Measurements from ENCODE around the gene OR2A25.

OR2A25 gene

DNA sequence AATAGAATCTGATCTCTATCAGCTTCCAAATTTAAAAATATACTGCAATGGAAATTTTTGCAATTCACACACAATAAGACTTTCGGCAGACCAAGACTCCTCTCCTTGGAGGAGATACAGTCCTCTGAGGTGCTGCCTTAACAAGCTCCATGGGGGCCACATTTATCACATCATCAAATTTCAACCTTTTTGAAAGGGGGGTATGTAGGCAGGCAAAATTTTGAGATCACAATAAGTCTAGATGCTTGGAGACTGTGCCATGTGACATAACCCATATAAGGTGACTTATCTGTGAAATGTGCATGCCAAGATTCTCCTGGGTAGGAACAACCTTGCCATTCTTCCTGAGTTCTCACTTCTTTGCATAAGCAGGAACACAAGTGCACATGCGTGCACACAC lies 16.4 kb downstream of the OR2A25 start, which contains the start of gene OR2A12:
Gene OR2A12, plus strand, starts transcription at position 301 of the 400 bp plus-strand sequence. CDS start 8,830 bp downstream, outside the sequence.
- no peak for DNase-seq

DNA sequence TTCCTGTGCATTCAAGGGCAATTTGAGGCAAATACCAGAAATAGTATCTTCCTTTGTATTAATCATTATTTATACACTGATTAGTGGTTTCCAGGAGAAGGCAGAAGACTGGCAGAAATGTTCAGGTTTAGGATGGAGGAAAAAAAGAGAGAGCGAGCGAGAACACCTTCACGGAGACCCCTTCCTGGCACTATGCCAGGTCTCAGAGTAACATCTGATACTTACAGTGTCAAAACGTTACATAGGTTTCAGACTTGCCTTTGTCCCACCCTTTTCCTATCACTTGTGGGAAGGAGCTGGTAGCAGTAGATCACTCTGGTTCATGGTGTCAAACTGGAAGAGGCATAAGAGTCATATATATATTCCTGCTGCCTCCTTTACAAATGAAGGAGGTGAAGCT lies 17.1 kb downstream of the OR2A25 start:
- no peak for DNase-seq

DNA sequence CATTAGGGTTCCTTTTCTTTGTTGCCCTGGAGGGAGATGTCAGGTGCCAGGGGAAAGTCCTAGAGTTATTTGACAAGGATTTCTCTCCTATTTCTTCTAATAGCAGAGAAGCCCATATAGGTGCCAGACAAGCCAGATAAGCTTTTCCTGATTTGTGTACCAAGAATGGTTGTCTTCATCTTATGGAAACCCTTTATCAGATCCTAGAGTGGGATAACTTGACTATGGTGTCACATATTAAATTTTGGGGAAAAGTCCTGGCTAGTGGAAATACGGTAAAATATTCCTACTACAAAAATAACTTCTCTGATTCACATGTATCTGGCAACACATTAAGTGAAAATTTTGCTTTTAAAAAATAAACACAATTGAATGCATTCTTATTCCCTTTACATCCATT lies 17.6 kb downstream of the OR2A25 start:
- DNase-seq, result no peak

DNA sequence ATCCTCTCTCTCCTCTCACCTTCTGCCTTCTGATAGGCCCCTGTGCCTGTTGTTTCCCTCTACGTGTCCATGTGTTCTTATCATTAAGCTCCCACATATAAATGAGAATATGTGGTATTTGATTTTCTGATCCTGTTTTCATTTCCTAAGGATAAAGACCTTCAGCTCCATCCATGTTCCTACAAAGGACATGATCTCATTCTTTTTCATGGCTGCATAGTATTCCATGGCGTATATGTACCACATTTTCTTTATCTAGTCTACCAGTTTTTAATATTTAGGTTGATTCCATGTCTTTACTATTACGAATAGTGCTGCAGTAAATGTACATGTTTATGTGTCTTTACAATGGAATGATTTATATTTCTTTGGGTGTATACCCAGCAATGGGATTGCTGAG lies 21.1 kb downstream of the OR2A25 start:
- DNase-seq, result no peak

DNA sequence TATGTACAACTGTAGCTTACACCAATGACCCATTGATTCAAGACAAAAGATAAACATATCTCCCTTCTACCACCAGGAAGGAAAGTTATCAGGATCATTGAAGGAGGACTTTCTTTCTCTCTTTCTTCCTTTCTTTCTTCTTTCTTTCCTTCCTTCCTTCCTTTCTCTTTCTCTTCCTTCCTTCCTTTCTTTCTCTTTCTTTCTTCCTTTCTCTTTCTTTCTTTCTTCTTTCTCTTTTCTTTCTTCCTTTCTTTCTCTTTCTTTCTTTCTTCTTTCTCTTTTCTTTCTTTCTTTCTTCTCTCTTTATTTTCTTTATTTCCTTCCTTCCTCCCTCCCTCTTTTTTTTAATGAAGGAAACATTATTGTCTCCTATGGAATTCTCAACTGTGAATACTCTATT lies 29.2 kb downstream of the OR2A25 start:
- DNase-seq, result no peak

DNA sequence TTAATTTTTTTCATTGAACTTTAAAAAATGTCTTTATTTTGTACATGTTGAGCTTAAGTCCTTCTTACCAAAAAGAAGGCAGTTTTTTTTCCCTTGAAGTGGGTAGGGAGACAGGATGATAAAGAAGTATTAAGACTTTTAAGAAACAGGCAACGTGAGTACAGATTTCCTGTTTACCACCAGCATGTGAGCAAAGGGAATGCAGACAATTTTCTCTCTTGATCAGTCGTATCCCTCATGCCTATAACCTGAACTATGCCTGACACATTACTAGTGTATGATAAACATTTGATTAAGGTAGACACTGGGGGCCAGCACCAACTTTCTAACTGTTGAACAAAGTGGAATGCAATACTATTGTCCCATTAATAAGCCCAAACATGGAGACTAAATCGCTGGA lies 31.0 kb downstream of the OR2A25 start:
- no peak for DNase-seq

DNA sequence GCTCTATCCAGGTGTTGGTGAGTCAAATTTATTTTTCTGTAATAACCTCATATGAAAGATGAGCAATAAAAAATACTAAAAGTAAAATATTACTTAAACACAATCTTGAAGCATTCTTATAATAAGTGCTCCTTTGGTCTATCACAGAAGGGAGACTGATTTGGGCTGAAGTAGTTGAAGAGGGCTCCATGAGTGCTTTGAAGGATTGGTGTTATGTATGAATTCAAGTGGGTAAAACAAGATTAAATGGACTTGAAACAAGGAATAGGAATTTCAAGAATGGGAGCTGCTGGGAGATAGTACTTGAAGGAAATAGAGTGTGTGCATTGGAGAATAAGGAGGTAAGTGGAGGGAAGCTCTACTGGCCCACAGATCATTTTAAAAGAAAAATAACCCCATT lies 32.4 kb downstream of the OR2A25 start:
- no peak for DNase-seq

DNA sequence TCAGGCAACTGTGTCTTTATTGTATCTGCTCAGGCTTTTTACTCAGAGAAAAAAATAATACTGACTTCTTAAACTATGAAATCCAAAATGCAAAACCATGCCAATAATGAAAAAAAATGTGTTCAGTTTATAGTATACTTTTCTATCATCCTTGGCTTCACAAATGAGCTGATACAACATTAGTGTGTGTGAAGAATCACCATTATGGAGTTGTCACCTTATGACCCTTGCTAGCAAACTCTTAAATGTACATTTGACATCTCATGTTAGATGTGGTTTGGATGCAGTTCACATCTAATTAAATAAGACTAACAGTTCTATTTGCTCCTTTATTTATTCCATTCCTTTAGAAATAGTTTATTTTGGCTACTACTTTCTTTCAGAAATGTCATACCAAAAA lies 35.6 kb downstream of the OR2A25 start:
- no peak for DNase-seq

DNA sequence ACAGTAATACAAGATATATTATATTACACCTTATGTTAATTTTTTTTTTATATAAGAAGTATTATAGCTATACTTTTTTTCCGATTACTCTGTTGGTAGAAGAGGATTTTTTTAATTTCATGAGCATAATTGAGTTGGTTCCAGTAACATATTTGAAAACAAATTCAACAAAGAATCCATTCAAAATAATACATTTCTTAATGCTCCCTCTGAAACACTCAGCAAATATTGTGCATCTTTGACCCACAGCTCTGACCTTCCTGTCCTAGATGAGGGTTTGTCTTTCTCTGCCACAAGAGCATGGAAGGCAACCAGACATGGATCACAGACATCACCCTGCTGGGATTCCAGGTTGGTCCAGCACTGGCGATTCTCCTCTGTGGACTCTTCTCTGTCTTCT lies 39.7 kb downstream of the OR2A25 start, which contains the start of gene OR2A2:
Gene OR2A2, plus strand, starts transcription at position 301 of the 400 bp plus-strand sequence. Its CDS starts 0 bp downstream, at position 301.
- DNase-seq, result no peak

DNA sequence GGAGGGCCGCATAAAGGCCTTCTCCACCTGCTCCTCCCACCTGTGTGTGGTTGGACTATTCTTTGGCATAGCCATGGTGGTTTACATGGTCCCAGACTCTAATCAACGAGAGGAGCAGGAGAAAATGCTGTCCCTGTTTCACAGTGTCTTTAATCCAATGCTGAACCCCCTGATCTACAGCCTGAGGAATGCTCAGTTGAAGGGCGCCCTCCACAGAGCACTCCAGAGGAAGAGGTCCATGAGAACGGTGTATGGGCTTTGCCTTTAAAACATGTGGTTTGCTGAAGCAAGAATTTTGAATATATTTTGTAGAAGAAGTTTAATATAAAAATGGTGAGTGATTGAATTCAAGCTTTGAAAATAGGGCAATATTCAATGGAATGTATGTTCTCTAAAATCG lies 40.7 kb downstream of the OR2A25 start:
- DNase-seq, result no peak

DNA sequence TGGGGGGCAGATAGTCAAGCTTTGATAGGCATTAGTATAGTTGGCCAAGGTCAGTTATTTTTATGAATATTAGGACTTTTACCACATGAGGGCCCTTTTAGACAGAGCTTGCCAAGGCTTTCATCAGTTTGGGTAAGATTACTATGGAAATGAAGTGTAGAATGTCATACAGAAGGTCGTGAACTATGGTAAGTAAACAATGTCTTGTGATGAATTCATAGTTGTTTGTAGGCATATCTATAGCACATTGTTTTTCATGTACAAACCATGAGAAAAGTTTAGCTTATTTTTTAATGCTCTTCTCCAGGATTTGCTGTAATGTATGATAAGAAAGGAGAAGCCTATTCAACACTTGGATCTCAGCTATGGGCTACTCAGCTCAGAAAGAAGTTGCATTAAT lies 44.0 kb downstream of the OR2A25 start:
- DNase-seq, result no peak

DNA sequence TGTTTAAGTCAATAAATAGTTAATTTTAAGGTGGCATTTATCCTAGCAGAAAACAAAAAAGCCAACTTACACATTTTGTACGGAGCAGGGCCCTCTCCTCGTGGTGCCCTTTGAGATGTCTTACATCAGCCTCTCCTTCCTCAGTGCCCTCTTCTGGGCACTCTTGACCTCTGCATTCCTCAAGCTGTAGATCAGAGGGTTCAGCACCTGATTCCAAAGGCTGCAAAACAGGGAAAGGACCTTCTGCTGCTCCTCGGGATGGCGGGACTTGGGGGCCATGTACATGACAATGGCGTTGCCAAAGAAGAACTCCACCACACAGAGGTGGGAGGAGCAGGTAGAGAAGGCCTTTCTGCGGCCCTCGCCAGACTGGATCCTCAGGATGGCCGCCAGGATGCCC lies 48.7 kb downstream of the OR2A25 start:
- no peak for DNase-seq

DNA sequence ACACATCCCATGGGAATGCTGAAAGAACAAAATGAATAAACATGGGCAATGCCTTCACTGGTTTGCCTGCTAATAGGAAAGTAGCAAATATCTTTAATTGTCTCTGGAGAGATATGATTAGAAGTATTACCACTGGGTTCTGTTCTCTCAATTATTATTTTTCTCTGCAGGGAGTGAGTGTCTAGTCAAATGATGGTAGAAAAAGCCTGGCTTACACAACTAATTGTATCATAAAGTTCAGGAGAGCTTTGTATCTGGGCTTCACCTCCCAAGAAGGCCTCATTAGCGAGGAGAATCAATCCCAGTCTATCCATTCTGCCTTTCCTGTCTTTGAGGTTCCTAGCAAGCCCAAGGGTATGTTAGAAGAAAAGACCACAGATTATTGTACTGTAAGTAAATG lies 53.3 kb downstream of the OR2A25 start, which contains the start of gene OR2A14:
Gene OR2A14, plus strand, starts transcription at position 301 of the 400 bp plus-strand sequence. CDS start 5,937 bp downstream, outside the sequence.
- DNase-seq, result no peak
